NCI-H446 treated with DMSO at 0.1 percent for 48 hours (cell line): ENCODE results near the gene COA1.
A peak's percentile ranks its signal among the peaks of the same experiment; 100 is the strongest.
"Not testable (repeated sequence)": the region's sequence is repeated elsewhere in the genome, so short reads cannot be mapped to it uniquely, and the experiment has no call there.

Experiments used
- DNase-seq: peaks from one replicate; lab custom pipeline; 2025; lab: John Stamatoyannopoulos, UW

The COA1 gene

DNA sequence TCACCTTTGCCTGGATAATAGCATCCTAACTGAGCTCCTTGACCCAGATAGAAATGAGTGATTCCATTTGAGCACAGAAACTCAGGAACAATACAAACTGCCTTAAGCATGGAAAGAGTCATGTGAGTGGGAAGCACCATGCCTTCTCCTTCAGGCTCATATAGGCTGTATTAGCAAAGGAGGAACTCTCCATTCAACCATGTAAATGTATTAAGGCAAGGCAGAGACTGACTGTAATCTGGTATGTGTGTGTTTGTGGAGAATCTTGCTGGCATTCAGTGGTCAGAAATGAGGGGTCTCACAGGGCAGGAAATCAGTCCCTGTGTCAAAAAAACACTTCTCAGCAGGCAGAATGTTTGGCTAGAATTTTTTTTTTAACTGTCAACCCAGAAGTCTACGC lies 40.2 kb downstream of the COA1 start:
- no peak for DNase-seq

DNA sequence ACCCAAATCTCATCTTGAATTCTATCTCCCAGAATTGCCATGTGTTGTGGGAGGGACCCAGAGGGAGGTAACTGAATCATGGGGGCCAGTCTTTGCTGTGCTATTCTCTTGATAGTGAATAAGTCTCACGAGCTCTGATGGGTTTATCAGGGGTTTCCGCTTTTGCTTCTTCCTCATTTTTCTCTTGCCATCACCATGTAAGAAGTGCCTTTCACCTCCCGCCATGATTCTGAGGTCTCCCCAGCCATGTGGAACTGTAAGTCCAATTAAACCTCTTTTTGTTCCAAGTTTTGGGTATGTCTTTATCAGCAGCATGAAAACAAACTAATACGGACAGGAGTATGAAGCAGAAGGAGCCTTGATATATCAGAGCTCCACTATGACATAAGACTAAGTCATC lies 41.5 kb downstream of the COA1 start:
- not testable (repeated sequence) for DNase-seq

DNA sequence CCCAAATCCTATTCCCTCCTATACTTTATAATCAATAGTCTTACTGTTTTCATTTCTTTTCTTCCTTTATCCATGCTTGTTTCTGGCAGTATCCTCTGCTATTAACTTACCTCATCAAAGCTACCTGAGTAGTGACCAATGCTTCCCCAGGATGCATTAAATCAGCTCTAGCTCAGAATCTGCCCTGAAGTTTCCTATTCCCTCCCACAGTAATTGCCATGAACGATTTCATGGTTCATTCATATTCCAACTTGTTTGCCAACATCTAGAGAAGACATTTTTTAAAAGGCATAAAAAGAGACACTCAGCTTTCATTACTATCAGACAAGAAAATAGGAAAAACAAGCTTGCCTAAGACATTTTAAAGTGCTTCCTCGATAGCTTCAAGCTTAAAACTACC lies 42.3 kb downstream of the COA1 start:
- no peak for DNase-seq

DNA sequence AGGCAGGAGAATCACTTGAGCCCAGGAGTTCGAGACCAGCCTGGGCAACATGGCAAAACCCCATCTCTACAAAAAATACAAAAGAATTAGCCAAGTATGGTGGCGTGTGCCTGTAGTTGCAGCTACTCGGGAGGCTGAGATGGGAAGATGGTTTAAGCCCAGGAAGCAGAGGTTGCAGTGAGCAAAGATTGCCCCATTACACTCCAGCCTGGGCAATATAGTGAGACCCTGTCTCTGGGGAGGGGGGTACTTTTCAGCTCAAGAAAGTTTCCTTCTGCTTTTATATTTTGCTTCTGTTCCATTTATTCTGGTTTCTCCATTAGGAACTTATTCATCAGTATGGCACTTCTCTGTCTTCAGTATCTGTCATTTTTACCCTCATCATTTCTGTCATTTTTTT lies 48.6 kb downstream of the COA1 start:
- no peak for DNase-seq

DNA sequence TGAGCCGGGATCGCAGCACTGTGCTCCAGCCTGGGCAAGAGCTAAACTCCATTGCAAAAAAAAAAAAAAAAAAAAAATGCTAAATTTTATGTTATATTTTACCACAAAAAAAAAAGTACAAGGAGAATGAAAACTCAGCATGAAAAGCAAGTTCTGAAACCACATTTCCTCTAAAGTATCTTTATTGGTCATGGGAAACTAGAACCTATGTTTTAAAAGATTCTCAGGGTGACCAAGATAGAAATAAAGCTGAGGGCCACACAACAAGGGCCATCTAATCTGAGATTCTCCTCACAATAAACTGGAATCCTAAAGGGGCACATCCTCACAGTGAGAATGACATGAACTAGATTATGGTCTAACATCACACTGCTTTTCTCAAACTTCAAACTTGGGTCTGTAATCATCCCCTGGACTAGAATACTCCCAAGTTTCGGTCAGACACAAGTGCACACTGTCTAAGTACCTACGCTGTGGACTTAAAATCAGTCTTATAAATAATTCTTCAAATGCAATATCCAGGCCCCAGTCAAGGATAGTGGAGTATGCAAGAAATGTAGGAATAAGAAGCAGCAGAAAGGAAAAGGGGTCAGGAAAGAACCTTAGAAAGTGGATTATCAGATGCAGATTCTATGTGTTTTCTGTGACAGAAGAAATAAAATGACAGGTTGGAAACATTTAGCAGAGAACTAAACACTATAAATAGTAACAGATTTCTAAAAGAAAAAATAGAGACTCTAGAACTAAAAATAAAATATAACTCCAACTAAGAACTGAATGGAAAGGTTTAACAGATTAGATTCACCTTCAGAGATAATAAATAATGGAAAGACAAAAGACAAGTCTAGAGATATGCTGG lies 49.9 kb downstream of the COA1 start:
- DNase-seq, result no peak

DNA sequence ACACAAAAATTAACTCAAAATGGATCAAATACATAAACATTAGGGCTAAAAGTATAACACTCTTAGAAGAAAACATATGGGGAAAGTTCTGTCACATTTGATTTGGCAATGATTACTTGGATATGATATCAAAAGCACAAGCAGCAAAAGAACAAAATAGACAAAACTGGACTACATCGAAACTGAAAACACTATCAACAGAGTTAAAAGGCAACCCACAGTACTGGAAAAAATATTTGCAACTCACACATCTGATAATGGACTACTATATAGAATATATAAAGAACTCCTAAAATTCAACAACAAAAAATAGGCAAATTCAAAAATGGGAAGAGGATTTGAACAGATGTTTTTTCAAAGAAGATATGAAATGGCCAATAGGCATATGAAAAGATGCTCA lies 51.0 kb downstream of the COA1 start:
- no peak for DNase-seq

DNA sequence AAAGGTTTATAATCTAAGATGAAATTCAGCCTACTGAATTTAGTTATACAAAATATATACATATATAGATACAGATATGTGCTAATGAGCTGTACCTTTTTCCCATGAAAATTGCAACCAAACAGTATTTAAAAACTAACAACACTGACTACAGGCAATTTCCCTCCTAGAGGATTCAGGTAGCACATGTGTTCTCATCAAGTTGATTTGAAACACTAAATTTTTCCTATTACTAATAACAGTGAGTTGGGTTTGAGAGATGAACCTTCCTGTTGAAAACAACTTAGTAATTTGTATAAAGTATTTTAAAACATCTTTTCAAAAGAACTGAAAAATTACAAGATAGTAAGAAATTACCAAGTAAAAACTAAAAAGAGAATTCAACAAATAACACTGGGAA lies 51.5 kb downstream of the COA1 start:
- DNase-seq, result no peak

DNA sequence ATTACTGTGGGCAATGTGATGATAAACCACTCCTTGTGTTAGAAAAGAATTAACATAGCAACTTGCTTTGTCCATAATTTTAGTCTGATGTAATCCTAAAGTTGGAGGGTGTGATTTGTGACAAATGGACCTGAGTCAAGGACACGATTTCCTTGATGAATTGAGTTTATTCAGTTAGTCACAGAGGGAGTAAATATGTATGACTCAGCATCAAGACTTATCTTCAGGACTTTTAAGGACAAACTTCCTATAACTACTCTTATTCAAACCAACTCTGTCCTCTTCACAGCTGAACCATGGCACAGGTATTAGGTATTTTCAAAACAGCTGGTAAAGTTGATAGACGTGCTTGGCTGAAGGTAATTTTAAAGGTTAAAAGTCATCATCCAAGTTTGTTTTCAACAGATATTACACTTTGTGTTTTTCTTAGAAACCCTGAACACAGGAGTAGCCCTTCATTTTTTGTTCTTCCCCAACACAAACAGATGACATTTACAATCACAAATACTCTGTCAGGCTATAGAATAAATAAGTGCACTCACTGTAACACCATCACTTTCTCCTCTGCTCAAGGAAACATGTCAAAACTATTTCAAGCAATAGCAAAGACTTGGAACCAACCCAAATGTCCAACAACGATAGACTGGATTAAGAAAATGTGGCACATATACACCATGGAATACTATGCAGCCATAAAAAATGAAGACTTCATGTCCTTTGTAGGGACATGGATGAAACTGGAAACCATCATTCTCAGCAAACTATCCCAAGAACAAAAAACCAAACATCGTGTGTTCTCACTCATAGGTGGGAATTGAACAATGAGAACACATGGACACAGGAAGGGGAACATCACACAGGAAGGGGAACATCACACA lies 54.5 kb downstream of the COA1 start:
- DNase-seq, result no peak

DNA sequence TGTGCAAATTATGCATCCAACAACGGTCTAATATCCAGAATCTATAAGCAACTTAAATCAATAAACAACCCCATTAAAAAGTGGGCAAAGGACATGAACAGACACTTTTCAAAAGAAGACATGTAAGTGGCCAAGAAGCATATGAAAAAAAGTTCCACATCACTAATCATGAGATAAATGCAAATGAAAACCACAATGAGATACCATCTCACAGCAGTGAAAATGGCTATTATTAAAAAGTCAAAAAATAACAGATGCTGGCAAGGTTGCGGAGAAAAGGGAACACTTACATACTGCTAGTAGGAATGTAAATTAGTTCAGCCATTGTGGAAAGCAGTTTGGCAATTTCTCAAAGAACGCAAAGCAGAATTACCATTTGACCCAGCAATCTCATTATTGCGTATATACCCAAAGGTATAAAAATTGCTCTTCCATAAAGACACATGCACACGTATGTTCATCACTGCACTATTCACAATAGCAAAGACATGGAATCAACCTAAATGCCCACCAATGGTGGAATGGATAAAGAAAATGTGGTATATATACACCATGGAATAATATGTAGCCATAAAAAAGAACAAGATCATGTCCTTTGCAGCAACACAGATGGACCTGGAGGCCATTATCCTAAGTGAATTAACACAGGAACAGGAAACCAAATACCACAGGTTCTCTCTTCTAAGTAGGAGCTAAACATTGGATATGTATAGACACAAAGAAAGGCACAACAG lies 55.9 kb downstream of the COA1 start:
- not testable (repeated sequence) for DNase-seq

DNA sequence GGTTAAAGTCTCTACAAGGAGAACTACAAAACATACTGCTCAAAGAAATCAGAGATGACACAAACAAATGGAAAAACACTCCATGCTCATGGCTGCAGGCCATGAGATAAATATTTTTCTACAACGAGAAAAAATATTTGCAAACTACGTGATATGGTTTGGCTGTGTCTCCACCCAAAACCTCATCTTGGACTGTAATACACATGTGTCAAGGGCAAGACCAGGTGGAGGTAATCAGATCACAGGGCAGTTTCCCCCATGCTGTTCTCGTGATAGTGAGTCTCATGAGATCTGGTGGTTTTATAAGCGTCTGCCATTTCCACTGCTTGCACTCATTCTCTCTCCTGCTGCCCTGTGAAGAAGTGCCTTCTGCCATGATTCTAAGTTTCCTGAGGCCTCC lies 57.8 kb downstream of the COA1 start:
- DNase-seq, result no peak

DNA sequence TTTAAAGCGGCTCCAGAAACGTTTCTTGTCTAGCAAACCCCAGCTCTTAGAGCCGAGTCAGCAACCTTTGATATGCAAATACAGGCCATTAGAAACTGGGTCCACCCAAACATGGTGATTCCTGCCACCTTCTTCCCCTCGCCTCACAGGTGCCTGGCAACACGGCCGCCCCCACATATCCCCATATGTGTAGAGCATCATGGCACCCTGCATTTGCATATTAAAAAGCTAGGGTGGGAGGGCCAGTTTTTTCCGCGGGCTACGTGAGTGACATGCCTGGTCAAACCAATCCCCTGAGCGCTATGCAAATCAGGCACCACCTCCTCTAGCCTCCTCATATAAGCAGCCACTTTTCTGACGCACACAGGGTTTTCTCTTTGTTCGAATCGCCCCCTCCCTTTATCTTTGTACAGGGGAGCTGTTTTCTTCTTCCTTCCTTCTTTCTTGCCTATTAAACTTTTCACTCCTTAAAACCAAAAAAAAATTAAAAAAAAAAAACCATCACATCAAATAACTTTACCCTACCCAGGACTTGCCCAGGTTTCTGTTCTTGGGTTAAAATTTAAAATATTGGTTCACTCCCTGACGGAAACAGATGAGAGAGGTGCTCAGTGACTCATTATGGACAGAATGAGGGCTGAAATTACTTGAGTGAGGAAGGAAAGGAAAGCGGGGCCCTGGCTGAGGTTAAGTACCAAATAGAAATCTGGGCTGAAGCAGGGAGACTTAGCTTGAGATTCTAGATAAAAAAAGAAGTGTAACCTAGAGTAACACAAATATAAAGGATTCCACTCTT lies 59.8 kb downstream of the COA1 start:
- DNase-seq, result no peak

DNA sequence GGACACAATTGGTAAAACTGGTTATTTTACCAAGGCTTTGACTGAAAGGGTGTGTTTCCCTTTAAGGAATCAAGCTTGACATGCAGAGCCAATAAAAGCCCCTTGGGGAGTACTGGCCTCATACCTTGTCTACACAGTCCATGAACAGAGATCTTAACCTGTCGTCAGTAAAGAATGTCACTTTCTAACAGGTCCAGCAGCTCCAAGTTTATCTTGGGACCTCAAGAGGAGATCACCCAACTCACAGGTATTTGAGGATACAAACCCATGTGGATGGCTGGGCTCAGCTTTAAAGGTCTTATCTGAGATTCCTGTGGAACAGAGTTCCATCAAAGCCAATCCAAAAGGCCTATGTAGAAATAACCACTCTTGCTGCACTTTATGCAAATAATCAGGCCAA lies 61.3 kb downstream of the COA1 start:
- no peak for DNase-seq

DNA sequence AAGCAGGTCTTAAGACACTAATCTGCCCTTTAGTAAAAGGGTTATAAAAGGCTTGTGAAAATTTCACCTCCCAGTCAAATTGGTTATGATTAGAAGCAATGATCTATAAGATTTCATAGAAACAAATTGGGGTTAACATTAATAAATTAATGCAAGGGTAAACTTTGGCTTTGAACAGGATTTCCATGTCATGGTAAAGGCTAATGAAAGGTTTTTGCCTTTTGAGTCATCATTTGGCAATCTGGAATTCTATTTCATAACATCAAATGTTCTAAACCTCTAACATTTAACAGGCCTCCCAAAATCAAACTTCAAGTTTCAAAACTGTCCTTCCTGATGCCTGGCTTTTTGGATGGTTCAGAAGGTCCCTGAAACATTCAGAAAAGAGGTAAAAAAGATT lies 62.4 kb downstream of the COA1 start:
- no peak for DNase-seq

DNA sequence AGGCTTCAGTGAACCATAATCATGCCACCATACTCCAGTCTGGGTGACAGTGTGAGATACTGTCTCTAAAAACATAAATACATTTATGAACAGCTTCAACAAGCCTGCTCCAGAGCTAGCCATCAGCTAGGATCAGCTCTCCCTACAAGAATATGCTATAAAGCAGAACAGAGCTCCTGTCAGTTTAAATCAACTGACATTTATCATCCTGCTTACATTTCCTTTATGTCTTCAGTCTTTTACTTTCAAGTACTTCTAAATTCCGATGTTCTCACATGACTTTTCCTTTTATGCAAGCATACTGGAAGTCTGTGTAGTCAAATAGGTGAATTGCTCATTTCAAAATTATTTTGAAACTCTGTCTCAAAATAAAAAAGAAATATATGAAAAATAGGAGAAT lies 64.6 kb downstream of the COA1 start:
- no peak for DNase-seq

DNA sequence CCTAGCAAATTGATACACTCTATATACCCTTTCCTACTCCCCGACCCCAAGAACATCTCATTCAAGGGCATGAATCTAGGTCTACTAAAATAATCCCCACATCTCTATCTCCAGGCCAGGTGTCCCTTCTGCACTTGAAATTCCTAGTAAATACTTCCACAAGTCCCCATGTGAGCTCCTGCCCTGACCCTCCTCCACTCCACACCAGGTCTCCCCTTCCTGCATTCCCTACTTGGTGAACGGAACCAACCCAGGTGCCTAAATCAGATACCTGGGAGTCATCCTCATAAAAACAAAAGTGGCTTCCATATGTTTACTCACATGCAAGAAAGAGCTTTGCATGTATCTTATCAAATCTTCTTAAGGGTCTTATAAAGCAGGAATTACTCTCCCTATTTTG lies 69.2 kb downstream of the COA1 start:
- no peak for DNase-seq

DNA sequence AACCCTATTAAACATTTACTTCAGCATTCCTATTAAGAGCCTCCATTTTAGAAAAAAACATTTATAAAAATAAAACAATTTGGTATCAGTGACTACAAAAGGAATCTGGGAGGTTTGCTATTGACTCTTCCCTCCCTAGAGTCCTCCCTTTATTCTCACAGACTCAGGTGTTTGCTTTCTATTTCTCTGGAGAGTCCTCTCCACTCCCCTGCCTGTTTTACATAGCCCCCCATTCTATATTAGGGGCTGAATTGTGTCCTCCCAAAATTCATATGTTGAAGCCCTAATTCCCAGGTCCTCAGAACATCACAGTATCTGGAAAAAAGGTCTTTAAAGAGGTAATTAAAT lies 69.8 kb downstream of the COA1 start:
- DNase-seq, result no peak

DNA sequence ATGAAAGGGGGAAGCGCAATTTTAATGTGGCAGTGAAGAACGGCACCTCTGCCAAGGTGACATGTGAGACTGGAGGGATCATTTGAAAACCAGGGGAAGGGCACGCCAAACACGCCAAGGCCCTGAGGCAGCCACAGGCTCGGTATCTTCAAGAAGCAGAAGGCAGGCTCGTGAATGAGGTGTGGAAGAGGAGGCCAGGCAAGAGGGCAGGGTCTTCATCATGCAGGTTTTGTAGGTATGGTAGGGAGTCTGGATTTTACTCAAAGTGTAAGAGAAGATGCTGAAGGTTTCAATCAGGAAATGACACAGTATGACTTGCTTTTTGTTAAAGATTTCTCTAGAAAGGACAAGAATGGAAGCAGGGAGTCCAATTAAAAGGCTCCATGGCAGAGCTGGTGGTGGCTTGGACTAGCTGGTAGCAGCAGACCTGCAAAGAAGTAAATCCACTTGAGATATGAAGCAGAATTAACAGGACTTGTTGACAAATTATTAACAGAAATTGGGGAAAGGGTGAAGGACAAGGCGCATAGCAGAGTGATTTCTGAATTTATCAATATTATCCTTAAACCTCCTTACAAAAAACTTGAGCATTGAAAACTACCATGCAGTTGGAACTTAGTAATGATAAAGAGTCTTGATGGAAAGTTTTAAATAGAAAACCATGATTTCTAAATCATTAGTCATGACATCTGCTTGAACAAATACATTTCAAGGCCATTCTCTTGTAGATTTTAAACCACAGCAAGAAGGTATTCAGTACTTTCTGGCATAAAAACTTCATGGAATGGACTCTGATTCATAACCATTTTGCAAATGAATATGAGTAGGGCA lies 70.4 kb downstream of the COA1 start:
- no peak for DNase-seq

DNA sequence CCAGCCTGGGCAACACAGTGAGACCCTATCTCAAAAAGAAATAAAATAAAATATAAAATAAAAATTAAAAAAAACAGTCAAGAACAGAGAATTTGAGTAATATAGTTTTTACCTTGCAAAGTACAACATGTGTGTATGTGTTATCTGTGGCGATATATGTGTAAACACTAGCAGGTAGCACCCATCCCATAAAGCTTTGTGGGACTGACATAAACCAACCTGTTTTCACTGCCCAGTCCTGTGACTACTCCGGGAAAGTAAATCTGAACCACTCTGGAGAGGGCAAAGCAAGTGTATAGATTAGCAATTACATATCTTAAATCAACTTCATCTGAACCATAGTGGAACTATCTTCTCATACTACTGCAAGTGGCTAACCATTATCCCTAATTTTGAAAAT lies 72.3 kb downstream of the COA1 start:
- DNase-seq, result no peak

DNA sequence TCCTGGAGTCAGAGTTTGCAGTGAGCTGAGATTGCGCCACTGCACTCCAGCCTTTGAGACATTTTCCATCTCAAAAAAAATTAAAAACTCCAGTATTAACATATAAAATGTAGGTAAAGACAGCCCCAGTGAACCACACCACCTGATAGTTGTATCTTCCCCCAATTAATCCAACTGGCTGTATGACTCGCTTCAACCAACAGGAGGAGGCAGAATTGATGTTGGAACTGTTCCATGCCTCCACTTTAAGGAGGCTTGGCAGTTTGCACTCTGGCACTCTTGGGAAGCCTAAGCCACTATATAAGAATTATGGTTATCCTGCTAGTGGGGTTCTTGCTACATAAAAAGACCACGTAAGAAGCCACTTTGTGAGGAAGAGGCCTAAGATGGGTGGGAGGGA lies 73.7 kb downstream of the COA1 start:
- peak; percentile 33 for DNase-seq

DNA sequence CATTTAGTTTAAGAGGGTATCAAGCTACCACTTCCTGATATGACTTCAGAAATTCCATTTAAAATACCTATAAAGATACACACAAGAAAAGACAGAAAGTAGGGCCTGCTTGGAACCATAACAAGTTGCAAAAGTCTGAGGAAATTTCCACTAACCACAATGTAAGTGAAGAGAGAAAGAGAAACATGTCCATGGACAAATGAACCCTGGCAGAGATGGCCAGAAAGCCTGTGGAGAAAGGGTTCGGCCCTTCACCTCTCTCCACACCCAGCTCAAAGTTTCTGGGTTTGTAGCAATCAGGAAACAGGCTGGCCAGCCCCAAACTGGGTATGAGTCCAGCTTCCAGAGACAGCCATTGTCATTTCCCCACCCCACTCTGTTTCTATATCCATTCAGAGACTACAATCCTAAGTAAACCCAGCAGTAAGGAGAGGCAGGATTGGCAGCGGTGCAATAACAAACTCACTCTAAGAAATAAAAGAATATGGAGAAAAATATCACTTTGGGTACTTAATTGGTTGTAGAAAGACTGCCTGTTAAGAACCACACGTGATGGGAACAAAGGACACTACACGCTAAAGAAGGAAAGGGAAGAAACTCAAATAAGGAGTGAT lies 75.3 kb downstream of the COA1 start:
- no peak for DNase-seq

DNA sequence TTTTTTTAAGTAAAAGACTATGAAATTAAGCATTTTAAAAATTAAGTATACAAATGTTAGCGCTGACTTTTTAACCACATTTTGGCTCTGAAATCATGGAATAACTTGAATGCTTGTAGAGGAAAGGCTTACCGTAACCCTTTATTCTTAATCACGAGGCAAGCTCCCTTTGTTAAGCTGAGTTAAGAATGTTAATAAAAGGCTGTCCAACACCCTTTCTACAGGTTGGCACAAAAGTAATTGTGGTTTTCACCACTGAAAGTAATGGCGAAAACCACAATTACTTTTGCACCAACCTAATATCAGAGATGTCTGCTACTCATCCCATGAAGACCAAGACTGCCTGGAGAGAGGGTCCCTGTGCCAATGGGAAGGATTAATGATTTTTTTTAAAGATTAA lies 75.9 kb downstream of the COA1 start:
- no peak for DNase-seq
